SK-N-SH (cell line): Measurements from ENCODE around the gene CHST9.

ENCODE experiments used
- CTCF ChIP-seq: fragments of 200-600 bp; sonication (generic); IDR thresholded peaks from 2 replicates; pipeline ENCODE4 v1.6.1; 2017; ENCODE audit warnings: antibody characterized with exemption, mild to moderate bottlenecking, moderate library complexity
- ELF1 ChIP-seq: IDR thresholded peaks from 2 replicates; pipeline ENCODE4 v1.4.0; 2012
- EP300 ChIP-seq, 2 experiments: IDR thresholded peaks; 2 replicates each; pipeline versions ENCODE4 v1.4.0 to v1.6.1; 2012; ENCODE audit warnings: borderline replicate concordance in 1 of 2, low read depth in 1 of 2, low read length in 1 of 2
- FOXM1 ChIP-seq: IDR thresholded peaks from 2 replicates; pipeline ENCODE4 v1.4.0; 2012; ENCODE audit warnings: low read depth, mild to moderate bottlenecking
- GABPA ChIP-seq: IDR thresholded peaks from 2 replicates; pipeline ENCODE4 v1.4.0; 2012; ENCODE audit warnings: low read depth, mild to moderate bottlenecking
- GATA2 ChIP-seq: sonication (generic); formaldehyde crosslinking; IDR thresholded peaks from 2 replicates; pipeline ENCODE4 v1.5.0; 2020; ENCODE audit warnings: mild to moderate bottlenecking, missing genetic modification reagents
- JUND ChIP-seq: IDR thresholded peaks from 2 replicates; pipeline ENCODE4 v1.4.0; 2012
- MXI1 ChIP-seq: IDR thresholded peaks from 2 replicates; pipeline ENCODE4 v1.6.1; 2012; ENCODE audit warnings: mild to moderate bottlenecking, low read depth, low read length, improper control_type of control experiment
- POLR2AphosphoS5 ChIP-seq: IDR thresholded peaks from 2 replicates; pipeline ENCODE4 v1.6.1; 2012; ENCODE audit warnings: low read depth, low read length
- RAD21 ChIP-seq: IDR thresholded peaks from 2 replicates; pipeline ENCODE4 v1.6.1; 2012; ENCODE audit warnings: mild to moderate bottlenecking, low read length
- REST ChIP-seq: IDR thresholded peaks from 2 replicates; pipeline ENCODE4 v1.6.1; 2012; ENCODE audit warnings: mild to moderate bottlenecking, low read depth, low read length, moderate library complexity
- SIN3A ChIP-seq: IDR thresholded peaks from 2 replicates; pipeline ENCODE4 v1.6.1; 2012; ENCODE audit warnings: low read depth, mild to moderate bottlenecking, low read length, moderate library complexity, borderline replicate concordance
- YY1 ChIP-seq: IDR thresholded peaks from 2 replicates; pipeline ENCODE4 v1.4.0; 2012; ENCODE audit warnings: low read depth, mild to moderate bottlenecking

- TF ChIP-seq REST = no peak
- no peak for TF ChIP-seq EP300 (IDR thresholded peaks at IDR 0.05; ENCODE audit: borderline replicate concordance in 1 of 2, low read depth in 1 of 2, low read length in 1 of 2)
- TF ChIP-seq GABPA = no peak
- TF ChIP-seq MXI1 = no peak
- TF ChIP-seq CTCF = no peak
- TF ChIP-seq POLR2AphosphoS5 = no peak
- TF ChIP-seq FOXM1 = no peak
- TF ChIP-seq JUND = no peak
- no peak for TF ChIP-seq GATA2
- TF ChIP-seq SIN3A = no peak
- no peak for TF ChIP-seq RAD21
- no peak for TF ChIP-seq ELF1
- no peak for TF ChIP-seq YY1
These were observed 151.4 kb downstream of the CHST9 start for GRCh38 chr18:27033722-27034121.
